GM19372 (cell line): ENCODE data around the gene CPNE4.
"Not testable (repeated sequence)": the region's sequence is repeated elsewhere in the genome, so short reads cannot be mapped to it uniquely, and the experiment has no call there.

Experiments
- ATAC-seq: cut with Tn5 transposase; IDR thresholded peaks from one replicate; pipeline ENCODE4 v1.9.1; 2021; ENCODE audit warnings: mild to moderate bottlenecking, low read depth, moderate library complexity; ENCODE audit not compliant: unreplicated experiment

The CPNE4 gene

GRCh38 chr3:131885871-131886270 lies 148.9 kb downstream of the CPNE4 start:
- not testable (repeated sequence) for ATAC-seq

- no peak for ATAC-seq
Measured at GRCh38 chr3:131883711-131884407, 151.0 kb downstream of the CPNE4 start.

GRCh38 chr3:131883086-131883485 lies 151.7 kb downstream of the CPNE4 start:
- no peak for ATAC-seq

- no peak for ATAC-seq
Measured at GRCh38 chr3:131881777-131882176, 153.0 kb downstream of the CPNE4 start.

- ATAC-seq, result no peak
Measured at GRCh38 chr3:131880948-131881347, 153.9 kb downstream of the CPNE4 start.

GRCh38 chr3:131868203-131868602 lies 166.6 kb downstream of the CPNE4 start:
- ATAC-seq, result no peak

GRCh38 chr3:131856171-131856570 lies 178.6 kb downstream of the CPNE4 start:
- ATAC-seq, result no peak

- ATAC-seq, result no peak
Measured at GRCh38 chr3:131850223-131850622, 184.6 kb downstream of the CPNE4 start.

GRCh38 chr3:131849616-131850015 lies 185.2 kb downstream of the CPNE4 start:
- no peak for ATAC-seq

- no peak for ATAC-seq
Measured at GRCh38 chr3:131847966-131848510, 186.8 kb downstream of the CPNE4 start.

- ATAC-seq, result no peak
Measured at GRCh38 chr3:131846296-131846924, 188.4 kb downstream of the CPNE4 start.

- ATAC-seq, result no peak
Measured at GRCh38 chr3:131843174-131843573, 191.6 kb downstream of the CPNE4 start.

- no peak for ATAC-seq
Measured at GRCh38 chr3:131840156-131840797, 194.5 kb downstream of the CPNE4 start.

GRCh38 chr3:131835906-131836305 lies 198.9 kb downstream of the CPNE4 start:
- no peak for ATAC-seq

GRCh38 chr3:131831608-131832007 lies 203.2 kb downstream of the CPNE4 start:
- ATAC-seq, result no peak

GRCh38 chr3:131821191-131821762 lies 213.5 kb downstream of the CPNE4 start:
- no peak for ATAC-seq

GRCh38 chr3:131819381-131820055 lies 215.3 kb downstream of the CPNE4 start:
- no peak for ATAC-seq

GRCh38 chr3:131812433-131812832 lies 222.4 kb downstream of the CPNE4 start:
- no peak for ATAC-seq

- no peak for ATAC-seq
Measured at GRCh38 chr3:131811481-131811880, 223.3 kb downstream of the CPNE4 start.

GRCh38 chr3:131807822-131808221 lies 227.0 kb downstream of the CPNE4 start:
- no peak for ATAC-seq

GRCh38 chr3:131806736-131807135 lies 228.1 kb downstream of the CPNE4 start:
- ATAC-seq, result no peak
